Cardiac fibroblast (primary cell): ENCODE results near the gene SCNN1A.

Experiments used
- DNase-seq, 2 donors: peaks; one replicate each; pipeline versions ENCODE4 v3.0.0 to v3.0.0-alpha.2; 2010; ENCODE audit warnings: low read depth in 2 of 2
- H3K4me3 ChIP-seq, 2 donors: replicated peaks in 1 of 2; 1 replicate in 1 of 2; 2 replicates in 1 of 2; pipeline ENCODE4 v1.5.1; 2011; ENCODE audit warnings: low read depth in 2 of 2, low read length in 2 of 2, mild to moderate bottlenecking in 2 of 2, moderate library complexity in 1 of 2
- TF ChIP-seq, protein P1 (sequence below): IDR thresholded peaks from one replicate; pipeline ENCODE4 v1.5.1; 2011; ENCODE audit warnings: low read depth, mild to moderate bottlenecking, low read length, inconsistent platforms

SCNN1A gene

DNA sequence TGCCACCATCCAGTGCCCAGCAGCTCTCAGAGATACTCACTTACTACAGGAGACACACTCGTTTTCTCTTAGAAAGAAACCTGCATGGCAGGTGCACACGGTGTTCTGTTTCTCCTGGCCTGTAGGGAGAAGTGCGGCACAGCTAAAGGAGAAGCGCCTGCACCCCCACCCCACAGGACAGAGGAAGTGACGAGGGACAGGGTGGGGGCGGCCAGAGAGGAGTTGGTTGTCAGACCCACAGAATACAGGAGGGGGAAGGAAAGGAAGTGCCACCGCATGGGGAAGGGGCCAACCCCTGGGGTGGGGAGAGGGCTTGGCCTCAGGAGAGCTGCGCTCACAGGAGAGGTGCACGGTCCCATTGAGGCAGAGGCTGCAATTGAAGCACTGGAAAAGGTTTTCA is 42.3 kb downstream of the SCNN1A start:
- no peak for DNase-seq
- no peak overlapping the region for H3K4me3 ChIP-seq
- TF ChIP-seq, protein P1, sequence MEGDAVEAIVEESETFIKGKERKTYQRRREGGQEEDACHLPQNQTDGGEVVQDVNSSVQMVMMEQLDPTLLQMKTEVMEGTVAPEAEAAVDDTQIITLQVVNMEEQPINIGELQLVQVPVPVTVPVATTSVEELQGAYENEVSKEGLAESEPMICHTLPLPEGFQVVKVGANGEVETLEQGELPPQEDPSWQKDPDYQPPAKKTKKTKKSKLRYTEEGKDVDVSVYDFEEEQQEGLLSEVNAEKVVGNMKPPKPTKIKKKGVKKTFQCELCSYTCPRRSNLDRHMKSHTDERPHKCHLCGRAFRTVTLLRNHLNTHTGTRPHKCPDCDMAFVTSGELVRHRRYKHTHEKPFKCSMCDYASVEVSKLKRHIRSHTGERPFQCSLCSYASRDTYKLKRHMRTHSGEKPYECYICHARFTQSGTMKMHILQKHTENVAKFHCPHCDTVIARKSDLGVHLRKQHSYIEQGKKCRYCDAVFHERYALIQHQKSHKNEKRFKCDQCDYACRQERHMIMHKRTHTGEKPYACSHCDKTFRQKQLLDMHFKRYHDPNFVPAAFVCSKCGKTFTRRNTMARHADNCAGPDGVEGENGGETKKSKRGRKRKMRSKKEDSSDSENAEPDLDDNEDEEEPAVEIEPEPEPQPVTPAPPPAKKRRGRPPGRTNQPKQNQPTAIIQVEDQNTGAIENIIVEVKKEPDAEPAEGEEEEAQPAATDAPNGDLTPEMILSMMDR, result no peak

DNA sequence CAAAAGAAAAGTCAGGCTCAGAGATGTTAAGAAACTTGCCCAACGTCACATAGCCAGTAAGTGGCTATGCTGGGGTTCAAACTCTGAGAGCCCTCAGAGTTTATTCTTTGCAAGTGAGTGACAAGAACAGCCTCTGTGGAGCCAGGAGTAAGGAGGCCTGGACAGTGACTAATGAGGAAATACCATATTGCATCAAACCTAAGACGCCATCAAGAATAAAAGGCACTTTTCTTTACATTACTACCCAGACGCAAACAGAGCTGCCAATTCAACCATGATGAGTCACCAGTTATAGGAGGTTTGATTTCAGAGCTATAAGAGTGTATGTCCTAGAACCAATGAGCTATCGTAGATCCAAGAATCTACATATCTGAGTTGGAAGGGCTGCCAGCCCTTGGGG is 42.9 kb downstream of the SCNN1A start:
- TF ChIP-seq, protein P1, result no peak
- DNase-seq, result peak; percentile 78 to 91
- H3K4me3 ChIP-seq, result no peak overlapping the region

DNA sequence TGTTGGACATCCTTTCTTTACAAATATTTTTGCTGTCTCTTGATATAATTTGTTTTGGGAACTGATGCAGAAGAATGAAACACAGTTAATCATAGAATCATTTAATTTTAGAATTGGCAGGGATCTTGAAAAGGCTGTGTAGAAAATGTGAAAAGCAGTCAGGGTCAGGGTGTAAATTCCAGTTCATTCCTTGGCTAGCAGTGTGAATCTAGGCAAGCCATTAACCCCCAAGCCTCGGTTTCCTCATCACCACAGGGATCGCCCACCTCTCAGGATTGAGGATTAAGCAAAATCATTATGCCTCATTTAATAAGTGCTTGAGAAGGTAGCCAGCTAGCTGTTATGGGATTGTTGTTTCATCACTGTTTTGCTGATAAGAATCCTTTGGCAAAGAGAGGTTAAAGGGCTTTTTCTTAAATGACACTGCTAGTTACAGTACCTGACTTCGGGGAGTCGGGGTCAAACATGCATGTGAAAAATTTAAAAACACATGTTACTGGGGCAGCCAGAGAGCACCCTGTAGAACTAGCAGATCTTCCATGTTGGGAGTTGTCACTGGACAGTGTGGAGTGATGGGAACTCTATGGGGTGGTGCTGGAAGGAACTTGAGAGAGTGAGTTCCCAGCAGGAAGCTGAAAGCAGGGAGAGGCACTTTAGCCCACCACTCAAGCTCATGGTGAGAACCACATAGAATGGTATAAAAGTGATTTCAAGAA is 44.2 kb downstream of the SCNN1A start:
- TF ChIP-seq, protein P1, result no peak
- no peak for DNase-seq
- H3K4me3 ChIP-seq, result no peak overlapping the region

DNA sequence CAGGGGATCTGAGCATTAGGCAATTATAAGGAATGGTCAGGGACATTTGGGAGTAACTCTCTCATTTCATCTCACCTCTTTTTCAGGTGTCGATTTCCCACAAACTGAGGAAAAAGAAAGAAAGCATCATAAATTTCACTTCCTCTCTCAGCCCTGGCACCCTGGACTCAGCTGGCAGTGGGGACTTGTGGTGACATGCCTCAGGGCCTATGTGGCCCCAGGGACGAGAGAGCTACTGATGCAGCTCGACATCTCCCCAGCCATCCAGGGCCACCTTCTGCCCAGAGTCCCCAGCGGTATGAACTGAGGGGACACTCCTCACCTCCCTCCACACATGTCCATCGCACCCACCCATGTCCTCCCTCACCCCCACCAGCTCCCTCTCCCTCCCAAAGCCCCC is 45.2 kb downstream of the SCNN1A start:
- TF ChIP-seq, protein P1, result no peak
- H3K4me3 ChIP-seq, result no peak overlapping the region
- DNase-seq, result no peak

DNA sequence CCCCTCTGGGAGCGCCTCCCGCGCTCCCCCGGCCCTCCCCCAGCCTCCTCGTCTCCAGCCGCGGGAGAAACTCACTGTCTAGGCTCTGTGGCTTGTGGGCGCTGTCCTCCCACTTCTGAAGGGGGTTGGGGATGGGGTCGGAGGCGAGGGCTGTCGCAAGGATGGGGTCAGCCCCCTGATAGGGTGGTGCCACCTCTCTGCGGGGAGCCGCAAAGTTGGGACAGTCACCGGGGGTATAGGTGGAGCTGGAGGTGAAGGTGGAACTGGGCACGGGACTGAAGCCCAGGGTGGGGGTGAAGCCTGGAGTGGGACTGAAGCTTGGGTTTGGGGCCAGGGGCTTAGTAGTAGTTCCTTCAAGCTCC is 45.7 kb downstream of the SCNN1A start:
- TF ChIP-seq, protein P1, result no peak
- no peak for DNase-seq
- H3K4me3 ChIP-seq, result no peak overlapping the region

DNA sequence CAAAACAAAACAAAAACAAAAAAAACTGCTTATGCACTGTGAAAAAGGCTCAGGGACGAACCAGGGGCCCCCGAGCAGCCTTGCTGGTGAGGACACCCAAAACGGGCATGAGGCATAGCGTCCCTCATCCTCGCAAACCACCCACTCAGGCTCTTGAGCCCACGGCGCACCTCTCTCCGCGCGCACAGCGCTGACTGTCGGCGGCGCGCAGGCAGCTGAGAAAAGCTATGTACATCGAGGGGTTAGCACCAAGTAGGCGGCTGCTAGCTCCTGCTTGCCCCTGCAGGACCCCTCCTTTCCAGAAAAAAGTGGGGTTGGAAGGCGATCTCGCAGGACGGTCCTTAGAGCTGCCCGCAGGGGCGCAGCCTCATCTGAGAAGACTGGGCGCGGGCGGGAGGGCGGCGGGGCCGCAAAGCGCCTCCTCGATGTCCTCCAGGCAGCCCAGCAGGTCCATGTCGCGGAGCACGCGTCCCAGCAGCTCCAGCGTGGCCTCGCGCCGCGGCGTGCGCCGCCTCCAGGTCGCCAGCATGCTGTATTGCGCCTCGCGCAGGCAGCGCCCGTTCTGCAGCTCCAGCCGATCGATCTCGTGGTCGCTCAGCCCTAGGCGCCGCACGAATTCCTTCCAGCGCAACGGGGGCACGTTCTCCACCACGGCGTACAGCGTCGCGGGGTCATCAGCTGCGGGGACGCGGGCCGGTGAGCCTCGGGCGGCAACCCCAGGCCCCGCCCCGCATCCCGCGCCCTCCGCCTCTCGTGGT is 46.2 kb downstream of the SCNN1A start:
- H3K4me3 ChIP-seq, result no peak overlapping the region
- TF ChIP-seq, protein P1, result no peak
- DNase-seq, result no peak
